ENCODE results near the gene KCNMA1. TPM values are rescaled to one million over a fixed set of nuclear protein-coding genes. Genes with fewer than 3 reads are reported as not detected.

The KCNMA1 gene
- total RNA-seq, 1 experiment from 2014 or later, result 0.70 TPM

DNA sequence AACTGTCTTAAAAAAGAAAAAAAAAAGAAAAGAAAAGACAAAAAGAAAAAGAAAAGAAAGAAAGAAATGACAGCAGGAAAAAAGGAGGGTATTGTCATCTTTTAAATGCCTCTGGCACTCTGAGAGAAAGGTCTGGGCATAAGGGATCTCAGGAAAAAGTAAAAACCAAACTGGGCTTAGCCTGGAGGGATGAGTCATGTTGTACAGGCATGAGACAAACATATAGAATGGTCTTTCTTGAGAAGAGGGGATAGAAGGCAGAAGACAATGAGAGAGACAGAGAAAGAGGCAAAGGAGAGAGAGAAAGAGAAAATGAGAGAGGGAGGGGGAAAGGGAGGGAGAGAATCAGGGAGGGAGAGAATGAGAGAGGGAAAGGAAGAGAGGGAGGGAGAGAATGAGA lies 32.3 kb upstream of the KCNMA1 start:
- Histone ChIP-seq H3K36me3 (ENCODE audit: low read depth) (no peaks in the 10 kb centered on the region), H3K27ac (no peak overlapping the region), H3K4me1 (replicated peaks; ENCODE audit: insufficient read depth) (no peaks in the 10 kb centered on the region), H3K9me2 (ENCODE audit: insufficient read depth) (no peaks in the 10 kb centered on the region), H2AFZ (no peak overlapping the region), H3K4me2 (no peak overlapping the region), H3K79me2 (ENCODE audit: low read depth) (no peaks in the 10 kb centered on the region), H4K20me1 (ENCODE audit: insufficient read depth) (no peaks in the 10 kb centered on the region), H3K9me3 (ENCODE audit: insufficient read depth, low read depth) (no peaks in the 10 kb centered on the region), H3K4me3 (no peak overlapping the region), H3F3A (ENCODE audit: insufficient read depth, low read depth) (no peaks in the 10 kb centered on the region), H3K27me3 (ENCODE audit: insufficient read depth, low read depth) (peaks cover 30% of the 10 kb centered on the region)
- TF ChIP-seq, protein P1, sequence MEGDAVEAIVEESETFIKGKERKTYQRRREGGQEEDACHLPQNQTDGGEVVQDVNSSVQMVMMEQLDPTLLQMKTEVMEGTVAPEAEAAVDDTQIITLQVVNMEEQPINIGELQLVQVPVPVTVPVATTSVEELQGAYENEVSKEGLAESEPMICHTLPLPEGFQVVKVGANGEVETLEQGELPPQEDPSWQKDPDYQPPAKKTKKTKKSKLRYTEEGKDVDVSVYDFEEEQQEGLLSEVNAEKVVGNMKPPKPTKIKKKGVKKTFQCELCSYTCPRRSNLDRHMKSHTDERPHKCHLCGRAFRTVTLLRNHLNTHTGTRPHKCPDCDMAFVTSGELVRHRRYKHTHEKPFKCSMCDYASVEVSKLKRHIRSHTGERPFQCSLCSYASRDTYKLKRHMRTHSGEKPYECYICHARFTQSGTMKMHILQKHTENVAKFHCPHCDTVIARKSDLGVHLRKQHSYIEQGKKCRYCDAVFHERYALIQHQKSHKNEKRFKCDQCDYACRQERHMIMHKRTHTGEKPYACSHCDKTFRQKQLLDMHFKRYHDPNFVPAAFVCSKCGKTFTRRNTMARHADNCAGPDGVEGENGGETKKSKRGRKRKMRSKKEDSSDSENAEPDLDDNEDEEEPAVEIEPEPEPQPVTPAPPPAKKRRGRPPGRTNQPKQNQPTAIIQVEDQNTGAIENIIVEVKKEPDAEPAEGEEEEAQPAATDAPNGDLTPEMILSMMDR (conservative IDR thresholded peaks at IDR 0.05), result no peak
- TF ChIP-seq EZH2 (IDR thresholded peaks at IDR 0.05; ENCODE audit: low read depth), result no peak
- ChIA-PET CTCF (no interaction called here), POLR2A (ENCODE audit: unreplicated experiment) (no interaction called here)
- BruUV-seq (replicated peaks), result no TSS peak
- no peak for DNase-seq
- intact Hi-C loops (cut with micrococcal nuclease; ENCODE audit: unreplicated experiment), result no loop called here

DNA sequence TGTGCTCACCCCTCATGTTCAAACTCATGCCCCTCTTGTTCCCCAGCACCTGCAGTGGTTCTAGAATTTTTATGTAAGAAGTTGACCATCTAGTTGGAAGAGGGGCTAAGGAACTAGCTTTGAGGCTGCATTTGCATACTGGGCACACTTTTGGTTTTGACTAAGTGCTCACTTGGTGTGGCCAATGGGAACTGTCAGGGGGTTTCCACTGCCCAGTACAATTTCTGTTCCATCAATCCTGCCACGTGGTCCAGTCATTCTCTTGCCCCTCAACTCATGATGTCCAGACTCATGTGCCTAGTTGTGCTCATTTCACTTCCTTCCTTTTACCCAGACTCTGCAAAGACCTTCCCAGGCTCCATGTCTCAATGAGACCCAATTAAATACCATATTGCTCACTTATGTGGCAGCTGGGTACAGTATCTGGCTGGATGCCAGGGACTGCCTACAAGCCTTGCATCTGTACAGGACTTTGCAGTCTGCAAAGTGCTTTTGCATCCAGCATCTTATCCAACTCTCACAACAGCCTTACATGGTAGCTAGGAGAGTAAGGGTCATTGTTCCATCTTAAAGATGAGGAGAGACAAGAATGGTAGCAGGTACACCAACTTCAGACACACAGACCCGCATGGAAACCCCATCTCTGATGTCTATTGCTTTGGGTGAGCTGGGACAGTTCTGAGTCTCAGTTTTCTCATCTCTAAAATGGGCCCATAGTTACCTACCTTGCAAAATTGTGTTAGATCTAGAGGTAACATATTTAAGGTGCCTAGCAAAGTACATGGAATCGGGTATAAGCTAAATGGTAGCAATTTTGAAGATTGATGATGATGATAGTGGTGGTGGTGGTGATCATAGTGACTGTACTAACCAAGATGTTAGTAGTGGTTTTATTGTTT lies 30.1 kb upstream of the KCNMA1 start:
- DNase-seq, result no peak

DNA sequence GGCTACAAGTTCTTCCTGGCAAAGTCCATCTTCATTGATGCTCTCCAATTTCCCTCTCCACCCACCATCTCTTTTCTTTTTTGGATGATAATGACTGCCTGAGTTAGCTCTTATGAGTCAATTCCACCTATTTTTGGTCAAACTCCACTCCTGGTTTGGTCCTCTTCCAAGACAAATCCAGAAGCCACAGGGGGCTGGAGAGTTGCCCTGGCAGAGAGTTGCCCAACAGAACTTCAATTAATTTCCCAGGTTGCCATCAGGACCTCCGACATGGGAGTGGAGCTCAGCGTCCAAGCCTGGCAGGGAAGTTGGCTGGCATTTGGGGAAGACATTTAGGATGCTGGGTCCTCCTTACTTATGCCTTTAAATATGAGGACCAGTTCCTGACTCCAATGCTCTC lies 29.2 kb upstream of the KCNMA1 start:
- H3K9me3 ChIP-seq (ENCODE audit: insufficient read depth, low read depth), result no peaks in the 10 kb centered on the region
- no TSS peak for BruUV-seq (replicated peaks)
- intact Hi-C loops (cut with micrococcal nuclease; ENCODE audit: unreplicated experiment), result no loop called here
- ChIA-PET POLR2A (ENCODE audit: unreplicated experiment) (interaction anchor here (0.6 kb wide), 1 partner anchor 19 kb away, joined by 3 read pairs; no protein-coding TSS in a partner anchor), CTCF (no interaction called here)
- H3K4me2 ChIP-seq, result no peak overlapping the region
- H3K4me1 ChIP-seq (replicated peaks; ENCODE audit: insufficient read depth), result no peaks in the 10 kb centered on the region
- H4K20me1 ChIP-seq (ENCODE audit: insufficient read depth), result no peaks in the 10 kb centered on the region
- no peak overlapping the region for H3K4me3 ChIP-seq
- no peaks in the 10 kb centered on the region for H3K9me2 ChIP-seq (ENCODE audit: insufficient read depth)
- peaks cover 47% of the 10 kb centered on the region for H3K27me3 ChIP-seq (ENCODE audit: insufficient read depth, low read depth)
- H3K79me2 ChIP-seq (ENCODE audit: low read depth), result no peaks in the 10 kb centered on the region
- no peak for DNase-seq
- no peak overlapping the region for H2AFZ ChIP-seq
- H3K36me3 ChIP-seq (ENCODE audit: low read depth), result no peaks in the 10 kb centered on the region
- H3K27ac ChIP-seq, result no peak overlapping the region
- TF ChIP-seq, protein P1 (conservative IDR thresholded peaks at IDR 0.05), result no peak
- TF ChIP-seq EZH2 (IDR thresholded peaks at IDR 0.05; ENCODE audit: low read depth), result no peak
- H3F3A ChIP-seq (ENCODE audit: insufficient read depth, low read depth), result no peaks in the 10 kb centered on the region

More for the DNA sequence above, 30.1 kb upstream of the KCNMA1 start:
- no peaks in the 10 kb centered on the region for H3K9me3 ChIP-seq (ENCODE audit: insufficient read depth, low read depth)
- H3K36me3 ChIP-seq (ENCODE audit: low read depth), result no peaks in the 10 kb centered on the region
- no peak overlapping the region for H3K27ac ChIP-seq
- TF ChIP-seq, protein P1 (conservative IDR thresholded peaks at IDR 0.05), result no peak
- TF ChIP-seq EZH2 (IDR thresholded peaks at IDR 0.05; ENCODE audit: low read depth), result no peak
- H3K27me3 ChIP-seq (ENCODE audit: insufficient read depth, low read depth), result peaks cover 41% of the 10 kb centered on the region
- no TSS peak for BruUV-seq (replicated peaks)
- no peaks in the 10 kb centered on the region for H3K4me1 ChIP-seq (replicated peaks; ENCODE audit: insufficient read depth)
- CTCF ChIA-PET, result no interaction called here
- H3K4me2 ChIP-seq, result no peak overlapping the region
- H3F3A ChIP-seq (ENCODE audit: insufficient read depth, low read depth), result no peaks in the 10 kb centered on the region
- no peak overlapping the region for H3K4me3 ChIP-seq
- H3K79me2 ChIP-seq (ENCODE audit: low read depth), result no peaks in the 10 kb centered on the region
- no peaks in the 10 kb centered on the region for H4K20me1 ChIP-seq (ENCODE audit: insufficient read depth)
- no peaks in the 10 kb centered on the region for H3K9me2 ChIP-seq (ENCODE audit: insufficient read depth)
- H2AFZ ChIP-seq, result no peak overlapping the region
- intact Hi-C loops (cut with micrococcal nuclease; ENCODE audit: unreplicated experiment), result no loop called here
- POLR2A ChIA-PET (ENCODE audit: unreplicated experiment), result no interaction called here

Data from PC-9 (cell line).